ENCODE measurements around the gene ADGRG6. TPM values are rescaled to one million over a fixed set of nuclear protein-coding genes. Genes with fewer than 3 reads are reported as not detected.
A peak's percentile ranks its signal among the peaks of the same experiment; 100 is the strongest.

Gene ADGRG6
- total RNA-seq, 2 donors from 2014 or later: 17.0 to 17.9 TPM

DNA sequence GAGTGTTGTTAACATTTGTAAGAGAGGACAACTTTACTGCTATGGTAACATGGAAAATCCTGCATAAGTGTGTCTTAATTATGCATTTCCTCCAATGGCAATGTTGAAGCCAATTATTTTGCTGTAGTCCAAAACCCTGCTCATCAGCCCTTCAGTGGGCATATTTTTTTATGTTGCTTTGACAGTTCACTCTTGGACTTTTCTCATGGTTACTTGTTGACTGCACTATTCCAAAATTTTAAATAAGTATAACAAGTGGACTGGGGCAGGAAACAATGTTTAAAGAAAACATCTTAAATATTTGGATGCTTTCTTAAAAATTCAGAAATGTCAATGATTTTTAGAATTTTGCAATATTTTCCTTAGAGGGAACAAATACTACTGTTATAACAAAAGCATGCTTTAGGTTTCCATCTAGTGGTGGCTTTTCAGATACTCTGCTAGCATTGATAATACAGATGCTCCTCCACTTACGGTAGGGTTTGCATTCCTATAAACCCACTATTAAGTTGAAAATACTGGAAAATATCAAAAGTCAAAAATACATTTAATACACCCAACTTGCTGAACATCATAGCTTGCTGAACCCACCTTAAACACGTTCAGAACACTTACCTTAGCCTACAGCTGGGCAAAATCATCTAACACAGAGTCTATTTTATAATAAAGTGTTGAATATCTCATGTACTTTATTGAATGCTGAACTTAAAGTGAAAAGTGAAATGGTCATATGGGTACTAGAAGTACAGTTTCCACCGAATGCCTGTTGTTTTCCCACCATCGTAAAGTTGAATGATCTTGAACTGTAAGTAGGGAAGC, 86.4 kb downstream of the ADGRG6 start:
- Histone ChIP-seq H3K27me3 (no peaks in the 10 kb centered on the region), H3K9me3 (no peaks in the 10 kb centered on the region), H3K9ac (ENCODE audit: low read depth in 2 of 2, low read length in 2 of 2) (no peak overlapping the region), H3K36me3 (no peaks in the 10 kb centered on the region), H3K4me1 (no peaks in the 10 kb centered on the region), H3K27ac (no peak overlapping the region), H3K4me3 (no peak overlapping the region)
- TF ChIP-seq, protein P1, sequence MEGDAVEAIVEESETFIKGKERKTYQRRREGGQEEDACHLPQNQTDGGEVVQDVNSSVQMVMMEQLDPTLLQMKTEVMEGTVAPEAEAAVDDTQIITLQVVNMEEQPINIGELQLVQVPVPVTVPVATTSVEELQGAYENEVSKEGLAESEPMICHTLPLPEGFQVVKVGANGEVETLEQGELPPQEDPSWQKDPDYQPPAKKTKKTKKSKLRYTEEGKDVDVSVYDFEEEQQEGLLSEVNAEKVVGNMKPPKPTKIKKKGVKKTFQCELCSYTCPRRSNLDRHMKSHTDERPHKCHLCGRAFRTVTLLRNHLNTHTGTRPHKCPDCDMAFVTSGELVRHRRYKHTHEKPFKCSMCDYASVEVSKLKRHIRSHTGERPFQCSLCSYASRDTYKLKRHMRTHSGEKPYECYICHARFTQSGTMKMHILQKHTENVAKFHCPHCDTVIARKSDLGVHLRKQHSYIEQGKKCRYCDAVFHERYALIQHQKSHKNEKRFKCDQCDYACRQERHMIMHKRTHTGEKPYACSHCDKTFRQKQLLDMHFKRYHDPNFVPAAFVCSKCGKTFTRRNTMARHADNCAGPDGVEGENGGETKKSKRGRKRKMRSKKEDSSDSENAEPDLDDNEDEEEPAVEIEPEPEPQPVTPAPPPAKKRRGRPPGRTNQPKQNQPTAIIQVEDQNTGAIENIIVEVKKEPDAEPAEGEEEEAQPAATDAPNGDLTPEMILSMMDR (IDR thresholded peaks at IDR 0.05): peak; percentile 49
- DNase-seq: no peak
- intact Hi-C loops (cut with DNase I): loop anchor here (5.0 kb wide), 1 partner anchor 241 kb away; the partner anchor contains the start of genes NMBR and VTA1

DNA sequence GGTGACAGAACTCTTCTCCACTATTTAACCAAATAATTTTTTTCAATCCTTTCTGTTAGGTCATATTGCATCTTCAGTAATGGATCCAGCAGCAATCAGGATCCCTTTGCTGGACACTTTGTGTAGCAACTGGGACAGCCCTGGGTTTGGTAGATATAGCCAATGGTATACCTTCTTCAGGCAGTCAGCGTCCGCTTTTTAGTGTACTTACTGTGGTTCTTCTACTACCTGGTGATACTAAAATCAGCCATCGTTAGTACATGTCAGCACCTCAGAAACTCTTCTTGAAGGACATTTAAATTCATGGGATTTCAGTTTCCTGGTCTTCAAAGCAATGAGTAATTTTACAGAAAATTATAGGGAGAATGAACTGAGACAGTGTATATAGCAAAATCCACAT, 93.5 kb downstream of the ADGRG6 start:
- intact Hi-C loops (cut with DNase I): no loop called here
- Histone ChIP-seq H3K36me3 (no peaks in the 10 kb centered on the region), H3K4me3 (no peak overlapping the region), H3K4me1 (no peaks in the 10 kb centered on the region), H3K27ac (no peak overlapping the region), H3K9me3 (no peaks in the 10 kb centered on the region), H3K9ac (ENCODE audit: low read depth in 2 of 2, low read length in 2 of 2) (no peak overlapping the region), H3K27me3 (no peaks in the 10 kb centered on the region)
- DNase-seq: no peak
- TF ChIP-seq, protein P1 (IDR thresholded peaks at IDR 0.05): no peak

DNA sequence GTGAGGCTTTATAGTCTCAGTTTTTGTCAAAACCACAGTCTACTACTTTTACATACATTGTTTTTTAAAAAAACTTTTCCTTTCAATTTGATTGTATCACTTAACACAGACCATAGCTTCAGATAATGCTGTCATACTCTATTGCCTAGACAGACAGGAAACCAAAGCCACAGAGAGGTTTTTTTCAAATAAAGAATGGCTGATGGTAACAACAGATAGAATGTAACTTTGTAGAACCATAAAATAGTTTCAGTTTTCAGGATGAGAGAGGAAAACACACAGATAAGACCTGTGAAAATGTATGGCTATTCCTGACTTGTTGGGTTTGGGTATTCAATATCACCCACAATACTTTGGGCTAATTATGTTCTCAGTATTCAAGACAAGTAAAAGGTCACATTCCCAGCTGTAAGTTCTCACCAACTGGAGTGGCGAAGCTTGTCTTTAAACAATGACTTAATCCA, 94.0 kb downstream of the ADGRG6 start:
- Histone ChIP-seq H3K27ac (no peak overlapping the region), H3K9me3 (no peaks in the 10 kb centered on the region), H3K4me1 (no peaks in the 10 kb centered on the region), H3K36me3 (no peaks in the 10 kb centered on the region), H3K4me3 (no peak overlapping the region), H3K27me3 (no peaks in the 10 kb centered on the region), H3K9ac (ENCODE audit: low read depth in 2 of 2, low read length in 2 of 2) (no peak overlapping the region)
- intact Hi-C loops (cut with DNase I): no loop called here
- TF ChIP-seq, protein P1 (IDR thresholded peaks at IDR 0.05): no peak
- no peak for DNase-seq

DNA sequence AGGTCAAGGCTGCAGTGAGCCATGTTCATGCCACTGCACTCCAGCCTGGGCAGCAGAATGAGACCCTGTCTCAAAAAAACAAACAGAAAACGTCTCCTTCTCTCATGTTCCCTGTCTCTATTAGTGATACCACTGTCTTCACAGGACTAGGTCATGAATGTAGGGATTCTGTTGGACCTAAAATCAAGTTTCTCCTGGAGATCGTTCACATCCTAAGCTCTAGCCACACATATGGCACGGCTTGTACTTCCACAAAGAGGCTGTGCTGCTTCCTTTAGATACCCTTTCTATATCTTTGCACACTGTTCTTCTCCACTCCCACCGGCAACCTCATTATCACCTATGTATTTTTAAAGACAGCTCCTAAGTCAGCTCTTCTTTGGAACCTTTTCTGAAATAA, 96.5 kb downstream of the ADGRG6 start:
- Histone ChIP-seq H3K27ac (no peak overlapping the region), H3K9ac (ENCODE audit: low read depth in 2 of 2, low read length in 2 of 2) (no peak overlapping the region), H3K4me3 (no peak overlapping the region), H3K27me3 (no peaks in the 10 kb centered on the region), H3K36me3 (no peaks in the 10 kb centered on the region), H3K9me3 (no peaks in the 10 kb centered on the region), H3K4me1 (no peaks in the 10 kb centered on the region)
- intact Hi-C loops (cut with DNase I): no loop called here
- DNase-seq: no peak
- TF ChIP-seq, protein P1 (IDR thresholded peaks at IDR 0.05): no peak

DNA sequence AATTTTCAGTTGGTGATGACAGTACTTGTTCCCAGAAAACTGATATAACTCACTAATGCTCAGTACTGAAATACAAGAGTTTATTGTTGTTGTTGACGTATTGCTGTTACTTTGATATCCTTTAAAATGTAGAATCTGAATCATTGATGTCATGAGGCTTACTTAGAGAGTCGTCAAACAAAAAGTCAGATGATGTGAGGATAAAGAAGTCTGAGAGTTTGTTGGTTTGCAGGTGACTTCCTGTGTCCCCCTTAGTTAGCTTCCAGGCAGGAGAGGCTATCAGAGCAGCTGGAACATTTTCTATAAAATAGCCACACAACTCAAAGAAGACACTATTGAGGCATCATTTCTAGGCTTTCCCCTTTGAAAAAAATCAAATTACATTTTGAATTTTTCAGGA, 97.9 kb downstream of the ADGRG6 start:
- no peak for DNase-seq
- intact Hi-C loops (cut with DNase I): no loop called here
- Histone ChIP-seq H3K4me3 (no peak overlapping the region), H3K27me3 (no peaks in the 10 kb centered on the region), H3K9ac (ENCODE audit: low read depth in 2 of 2, low read length in 2 of 2) (no peak overlapping the region), H3K9me3 (no peaks in the 10 kb centered on the region), H3K4me1 (no peaks in the 10 kb centered on the region), H3K36me3 (no peaks in the 10 kb centered on the region), H3K27ac (no peak overlapping the region)
- TF ChIP-seq, protein P1 (IDR thresholded peaks at IDR 0.05): no peak

Data from colonic mucosa (tissue), 4 donors.